GM13976 (cell line): ENCODE data around the gene RPRD1B.

Experiments used
- DNase-seq: peaks from one replicate; pipeline ENCODE4 v3.0.0; 2012; ENCODE audit warnings: low spot score
- CTCF ChIP-seq: IDR thresholded peaks from 2 replicates; pipeline ENCODE4 v1.5.1; 2012; ENCODE audit warnings: borderline replicate concordance, mild to moderate bottlenecking; ENCODE audit not compliant: insufficient read depth; ENCODE audit errors: extremely low read depth, missing control alignments, control extremely low read depth
- in situ Hi-C: fragments of 300-500 bp; cut with MboI; formaldehyde crosslinking; loops from one replicate; pipeline ENCODE4 v1.12.0; 2022; ENCODE audit warnings: low sequenced_read_pairs, mixed read lengths, inconsistent platforms; ENCODE audit not compliant: unreplicated experiment

Gene RPRD1B

GRCh38 chr20:38141204-38141888, 107.8 kb downstream of the RPRD1B start:
- in situ Hi-C loops = no loop called here
- no peak for TF ChIP-seq CTCF
- DNase-seq = no peak
